ELF-1 (cell line): ENCODE results near the gene ABI3.
"Not testable (repeated sequence)": the region's sequence is repeated elsewhere in the genome, so short reads cannot be mapped to it uniquely, and the experiment has no call there.

ENCODE experiments used
- DNase-seq: peaks from one replicate; pipeline ENCODE4 v3.0.0-alpha.2; 2016; ENCODE audit warnings: low read depth, low spot score

Gene ABI3

DNA sequence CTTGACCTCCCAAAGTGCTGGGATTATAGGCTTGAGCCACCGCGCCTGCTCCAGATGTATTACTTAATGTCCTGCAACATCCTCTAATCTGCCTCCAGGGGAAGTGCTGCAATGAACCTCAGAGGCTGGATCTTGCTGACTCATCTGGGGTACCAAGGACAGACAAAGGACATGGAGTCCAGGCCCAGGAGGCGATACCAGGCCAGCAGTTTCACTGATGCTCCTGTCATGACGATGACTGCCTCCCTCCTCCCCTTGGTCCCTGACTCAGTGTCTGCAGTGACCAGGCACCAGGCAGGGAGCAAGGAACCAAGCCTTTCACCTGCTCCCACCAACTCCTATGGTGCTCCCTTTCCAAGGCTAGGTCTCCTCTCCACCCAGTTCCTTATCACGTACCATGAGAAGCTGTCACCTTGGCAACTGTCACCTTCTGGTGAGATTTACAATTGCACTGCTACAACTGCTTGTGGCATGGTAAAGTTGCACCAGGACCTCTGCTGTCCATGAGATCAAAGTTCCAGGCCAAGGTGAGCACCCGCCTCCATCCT lies 41.7 kb downstream of the ABI3 start:
- DNase-seq: peak; percentile 43

DNA sequence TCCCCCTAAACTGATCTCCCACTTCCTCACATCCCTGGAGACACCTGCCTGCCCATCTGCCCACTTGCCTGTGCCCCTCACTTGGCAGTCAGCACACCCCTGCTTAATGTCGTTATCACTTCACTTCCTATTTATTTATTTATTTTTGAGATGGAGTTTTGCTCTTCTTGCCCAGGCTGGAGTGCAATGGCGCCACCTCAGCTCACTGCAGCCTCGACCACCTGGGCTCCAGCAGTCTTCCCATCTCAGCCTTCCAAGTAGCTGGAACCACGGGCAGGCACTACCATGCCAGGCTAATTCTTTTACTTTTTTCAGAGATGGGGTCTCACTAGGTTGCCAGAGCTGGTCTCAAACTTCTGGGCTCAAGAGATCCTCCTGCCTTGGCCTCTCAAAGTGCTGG lies 43.6 kb downstream of the ABI3 start:
- DNase-seq: no peak

DNA sequence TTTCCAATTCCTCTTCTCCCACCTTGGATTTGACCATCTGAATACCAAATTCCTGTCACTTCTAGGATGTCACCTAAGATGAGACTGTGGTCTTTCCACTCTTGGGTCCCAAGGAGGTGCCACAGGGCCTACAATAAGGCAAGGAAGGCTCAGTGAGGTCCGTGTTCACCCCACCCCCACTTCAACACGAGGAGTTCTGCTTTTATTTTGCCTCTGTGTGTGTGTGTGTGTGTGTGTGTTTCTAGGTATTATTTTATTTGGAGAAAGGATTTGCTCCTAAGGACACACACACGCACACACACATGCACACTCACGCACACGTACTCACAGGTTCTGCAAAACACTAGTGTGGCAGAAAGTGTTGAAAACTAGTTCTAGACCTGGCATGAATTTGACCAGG lies 44.6 kb downstream of the ABI3 start:
- no peak for DNase-seq

DNA sequence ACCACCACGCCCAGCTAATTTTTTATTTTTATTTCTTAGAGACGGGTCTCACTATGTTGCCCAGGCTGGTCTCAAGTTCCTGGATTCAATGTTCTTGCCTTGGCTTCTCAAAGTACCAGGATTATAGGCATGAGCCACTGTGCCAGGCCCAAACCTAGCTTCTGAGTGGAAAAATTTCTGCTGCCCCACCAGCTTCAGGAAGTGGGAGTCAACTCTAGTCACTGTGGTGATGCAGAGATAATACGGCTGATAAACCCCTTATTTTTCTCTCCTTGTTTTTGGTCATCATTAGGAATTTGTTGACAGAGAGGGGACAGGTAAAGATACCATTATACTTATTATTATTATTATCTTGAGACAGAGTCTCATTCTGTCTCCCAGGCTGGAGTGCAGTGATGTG lies 47.9 kb downstream of the ABI3 start:
- no peak for DNase-seq

DNA sequence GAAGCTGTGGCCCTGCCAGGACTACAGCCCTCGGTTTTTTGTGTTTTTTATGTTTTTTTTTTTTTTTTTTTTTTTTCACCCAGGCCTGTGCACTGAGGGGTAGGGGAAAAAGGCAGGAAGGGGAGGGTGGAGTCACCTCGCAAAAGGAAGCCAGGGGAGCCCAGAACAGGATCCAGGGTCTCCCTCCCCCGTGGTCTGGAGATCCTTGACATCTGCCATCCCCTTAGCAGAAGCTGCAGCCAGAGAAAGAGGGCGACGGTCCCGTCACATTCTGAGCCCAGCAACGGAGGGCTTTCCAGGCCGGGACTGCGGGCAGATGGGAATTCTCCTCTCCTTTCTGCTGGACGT lies 49.1 kb downstream of the ABI3 start:
- DNase-seq: no peak

DNA sequence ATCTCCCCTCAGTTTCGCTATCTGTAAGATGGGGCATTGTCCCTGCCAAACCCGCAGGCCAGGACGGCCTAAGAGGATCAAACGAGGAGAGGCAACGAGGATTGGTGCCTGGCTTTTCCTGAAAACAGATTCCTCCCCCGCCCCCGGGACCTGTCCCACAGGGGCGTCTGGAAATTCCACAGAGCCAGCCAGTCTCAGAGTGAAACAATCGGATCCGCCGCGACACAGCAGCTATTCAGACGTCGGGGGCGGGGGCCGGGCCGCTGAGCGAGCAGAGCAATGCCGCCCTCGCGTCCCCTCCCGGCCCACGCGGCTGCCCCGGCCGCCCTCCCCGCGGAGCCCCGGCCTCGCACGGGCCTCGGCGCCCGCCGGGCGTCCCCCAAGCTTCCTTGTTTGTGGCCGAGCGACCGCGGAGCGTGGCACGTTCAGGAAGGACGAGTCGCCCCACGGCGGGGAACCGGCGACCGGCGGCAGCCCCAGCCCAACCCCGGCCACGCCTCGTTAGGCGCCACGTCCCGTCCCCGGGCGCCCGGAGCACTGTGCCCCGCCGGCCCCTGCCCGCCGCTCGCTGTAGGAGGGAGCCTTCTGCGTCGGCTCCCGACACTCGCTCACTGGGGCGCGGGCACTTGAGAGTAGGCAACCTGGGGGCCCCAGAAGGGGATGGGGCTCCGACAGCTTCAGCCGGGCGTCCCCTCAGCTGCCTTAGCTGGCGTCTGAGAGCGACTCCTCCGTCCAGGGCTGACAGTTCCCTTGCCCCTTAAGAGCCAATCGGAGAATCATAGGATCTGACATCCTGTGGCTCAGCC lies 49.7 kb downstream of the ABI3 start:
- peak; percentile 84 for DNase-seq

DNA sequence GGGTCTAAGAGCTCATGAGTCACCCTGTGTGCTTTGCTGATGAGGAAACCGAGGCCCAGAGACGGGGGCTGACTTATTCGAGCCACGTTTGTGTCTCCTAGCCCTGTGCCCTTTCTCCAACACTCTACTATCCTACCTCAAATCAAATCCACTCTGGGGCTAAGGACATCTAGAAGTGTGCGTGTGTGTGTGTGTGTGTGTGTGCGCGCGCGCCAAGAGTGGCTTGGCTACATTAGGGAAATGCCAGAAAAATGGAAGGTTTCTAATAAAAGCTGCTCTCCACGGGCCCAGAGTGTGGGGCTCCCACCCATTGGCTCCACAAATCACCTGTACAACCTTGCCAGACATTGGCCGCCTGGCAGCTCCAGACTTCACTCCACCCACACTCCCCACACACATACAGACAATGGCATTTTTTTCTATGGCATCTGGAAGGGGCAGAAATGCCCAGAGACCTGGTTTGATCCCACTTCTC lies 50.3 kb downstream of the ABI3 start:
- no peak for DNase-seq

DNA sequence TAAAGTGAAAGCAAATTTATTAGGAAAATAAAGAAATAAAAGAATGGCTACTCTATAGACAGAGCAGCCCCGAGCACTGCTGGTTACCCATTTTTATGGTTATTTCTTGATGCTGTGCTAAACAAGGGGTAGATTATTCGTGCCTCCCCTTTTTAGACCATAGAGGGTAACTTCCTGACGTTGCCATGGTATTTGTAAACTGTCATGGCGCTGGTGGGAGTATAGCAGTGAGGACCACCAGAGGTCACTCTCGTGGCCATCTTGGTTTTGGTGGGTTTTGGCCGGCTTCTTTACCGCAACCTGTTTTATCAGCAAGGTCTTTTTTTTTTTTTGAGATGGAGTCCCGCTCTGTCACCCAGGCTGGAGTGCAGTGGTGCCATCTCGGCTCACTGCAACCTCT lies 51.0 kb downstream of the ABI3 start:
- DNase-seq: not testable (repeated sequence)

DNA sequence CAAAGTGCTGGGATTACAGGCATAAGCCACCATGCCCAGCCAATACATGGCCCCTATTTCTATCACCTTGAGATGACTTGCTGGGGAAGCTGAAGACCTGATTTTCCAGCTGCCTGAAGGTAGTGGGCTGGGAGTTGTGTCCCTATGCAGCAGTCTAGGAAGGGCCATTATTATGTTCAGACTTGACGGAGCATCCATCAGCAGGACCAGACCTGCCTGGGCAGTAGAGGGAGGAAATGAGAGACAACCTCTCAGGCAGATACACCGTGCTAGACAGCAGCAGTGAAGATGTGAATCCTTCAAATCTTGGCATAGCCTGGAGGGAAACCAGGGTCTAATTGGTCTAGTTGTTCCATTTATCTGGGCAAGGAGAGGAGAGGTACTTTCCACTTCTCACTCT lies 55.7 kb downstream of the ABI3 start:
- DNase-seq: no peak

DNA sequence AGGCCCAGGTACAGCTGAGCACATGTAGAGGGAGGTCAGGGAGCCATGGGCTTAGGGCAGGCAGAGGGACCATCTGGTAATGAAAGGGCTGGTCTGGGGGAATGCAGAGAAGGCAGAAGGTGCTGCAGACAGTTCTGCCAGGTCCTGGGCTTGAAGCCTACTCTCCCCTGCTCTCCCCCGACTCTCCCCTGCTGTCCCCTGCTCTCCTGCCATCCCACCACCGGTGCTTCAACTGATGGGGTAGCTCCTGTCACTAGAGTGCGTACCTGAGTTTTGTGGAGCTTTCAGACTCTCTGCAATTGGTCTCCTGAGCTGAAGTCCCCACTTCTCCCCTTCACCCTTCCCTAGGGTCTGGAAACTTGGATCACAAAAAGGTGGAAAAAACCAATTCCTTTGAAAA lies 57.4 kb downstream of the ABI3 start:
- DNase-seq: no peak

DNA sequence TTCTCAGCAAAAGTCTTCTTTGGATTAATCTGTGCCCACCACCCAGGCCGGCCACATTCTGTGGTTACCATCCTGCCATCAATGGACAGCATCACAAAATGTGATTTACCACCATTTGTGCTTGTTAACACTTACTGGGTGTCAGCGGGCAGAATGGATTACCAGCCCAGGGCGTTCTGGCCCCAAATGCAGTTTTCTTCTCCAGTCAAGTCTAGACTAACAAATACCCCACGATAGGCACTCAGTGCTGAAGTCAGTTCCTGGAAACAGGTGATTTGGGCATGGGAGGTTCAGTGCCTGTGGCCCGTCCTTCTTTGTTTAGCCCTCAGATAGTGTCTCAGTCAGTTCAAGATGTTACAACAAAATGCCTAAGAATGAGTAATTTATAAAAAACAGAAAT lies 58.8 kb downstream of the ABI3 start:
- no peak for DNase-seq
